HepG2 (cell line): Measurements from ENCODE around the gene CRYBA2. TPM values are rescaled to one million over a fixed set of nuclear protein-coding genes. Genes with fewer than 3 reads are reported as not detected.

Experiments
- ATAC-seq: fragments of 200-7000 bp; cut with Tn5 transposase; 3 replicates; pipeline ENCODE4 v1.9.1; 2020; ENCODE audit warnings: mild to moderate bottlenecking, moderate library complexity
- BruUV-seq: library from RNA; stranded (reverse); fragments of 400-500 nt; replicated peaks from 2 replicates; lab custom pipeline; 2021; lab: Mats Ljungman, UMichigan
- CTCF ChIA-PET: fragments of 300-600 bp; formaldehyde crosslinking; extraction: SDS; loops from one replicate; lab custom pipeline; 2021; ENCODE audit warnings: low total read pairs, inconsistent platforms, low intra/inter-chr PET ratio; lab: Yijun Ruan, JAX
- POLR2A ChIA-PET: fragments of 350-600 bp; sonication (Branson Sonifier 250); formaldehyde crosslinking; loops from one replicate; lab custom pipeline; 2020; ENCODE audit warnings: antibody characterized with exemption, inconsistent platforms; lab: Yijun Ruan, JAX
- DNase-seq: peaks from one replicate; pipeline ENCODE4 v3.0.0-alpha.2; 2015; ENCODE audit warnings: low spot score
- FAIRE-seq: peaks from 3 replicates; lab custom pipeline; 2011; peaks lifted over from hg19 to GRCh38; lab: Jason Lieb, UNC
- H2AFZ ChIP-seq: one replicate; pipeline ENCODE4 v1.6.1; 2011; ENCODE audit warnings: low read length, inconsistent platforms
- H3K27ac ChIP-seq: fragments of 300-600 bp; 3 replicates; pipeline ENCODE4 v1.8.0; 2011; ENCODE audit warnings: mixed run types, mild to moderate bottlenecking, mixed read lengths, low read length, inconsistent platforms; ENCODE audit not compliant: insufficient read depth; ENCODE audit errors: extremely low read length
- H3K27me3 ChIP-seq, 2 experiments: fragments of 200-600 bp in 1 of 2; 2 replicates in 1 of 2; 3 replicates in 1 of 2; pipeline versions ENCODE4 v1.6.0 to v1.8.0; 2011; ENCODE audit warnings: low read length in 2 of 2, mild to moderate bottlenecking in 2 of 2, moderate library complexity in 2 of 2, inconsistent platforms in 1 of 2; ENCODE audit not compliant: insufficient read depth in 2 of 2, control insufficient read depth in 1 of 2
- H3K36me3 ChIP-seq, 2 experiments: fragments of 200-600 bp in 1 of 2; replicated peaks in 1 of 2; 2 replicates in 1 of 2; 3 replicates in 1 of 2; pipeline versions ENCODE4 v1.5.1 to v1.8.0; 2011; ENCODE audit warnings: low read length in 2 of 2, inconsistent platforms in 1 of 2; ENCODE audit not compliant: insufficient read depth in 2 of 2, control insufficient read depth in 1 of 2
- H3K4me1 ChIP-seq: 2 replicates; pipeline ENCODE4 v1.5.1; 2012; ENCODE audit warnings: low read length, inconsistent platforms; ENCODE audit not compliant: insufficient read depth
- H3K4me2 ChIP-seq: 2 replicates; pipeline ENCODE4 v1.6.0; 2011; ENCODE audit warnings: low read depth, low read length, inconsistent platforms
- H3K4me3 ChIP-seq, 3 experiments: fragments of 200-600 bp in 1 of 3; sonication (generic), shearing (Covaris generic) in 1 of 3; replicated peaks in 1 of 3; 2 replicates each; pipeline ENCODE4 v1.5.1; 2011 to 2016; ENCODE audit warnings: low read length in 3 of 3, inconsistent platforms in 2 of 3, low read depth in 2 of 3, mild to moderate bottlenecking in 2 of 3, control low read depth in 1 of 3, mixed read lengths in 1 of 3; ENCODE audit not compliant: insufficient read depth in 1 of 3
- H3K79me2 ChIP-seq: one replicate; pipeline ENCODE4 v1.6.1; 2011; ENCODE audit warnings: low read length, inconsistent platforms; ENCODE audit not compliant: insufficient read depth
- H3K9ac ChIP-seq: 2 replicates; pipeline ENCODE4 v1.6.0; 2011; ENCODE audit warnings: mild to moderate bottlenecking, low read depth, low read length, inconsistent platforms; ENCODE audit not compliant: insufficient read depth
- H3K9me3 ChIP-seq: 2 replicates; pipeline ENCODE4 v1.5.1; 2012; ENCODE audit warnings: mild to moderate bottlenecking, low read length
- H4K20me1 ChIP-seq: 2 replicates; pipeline ENCODE4 v1.6.0; 2011; ENCODE audit warnings: inconsistent platforms, mild to moderate bottlenecking, low read length, moderate library complexity; ENCODE audit not compliant: insufficient read depth
- CREB3 ChIP-seq: sonication (generic); formaldehyde crosslinking; IDR thresholded peaks from 2 replicates; pipeline ENCODE4 v1.5.0; 2020; ENCODE audit warnings: missing genetic modification reagents
- FOXC1 ChIP-seq: sonication (generic); formaldehyde crosslinking; IDR thresholded peaks from 2 replicates; pipeline ENCODE4 v1.8.0; 2022; ENCODE audit warnings: mild to moderate bottlenecking, missing genetic modification reagents, borderline replicate concordance
- HNF1A ChIP-seq, 2 experiments: sonication (generic) in 1 of 2; formaldehyde crosslinking in 1 of 2; IDR thresholded peaks; 2 replicates each; pipeline versions ENCODE4 v1.4.0 to v1.6.1; 2016 to 2020; ENCODE audit warnings: borderline replicate concordance in 1 of 2, low read depth in 1 of 2, mild to moderate bottlenecking in 1 of 2, missing genetic modification reagents in 1 of 2
- LCORL ChIP-seq, 2 experiments: fragments of 450-650 bp in 1 of 2; sonication (generic) in 1 of 2; formaldehyde crosslinking in 1 of 2; IDR thresholded peaks; 2 replicates each; pipeline versions ENCODE4 v1.5.0 to v1.6.1; 2017 to 2020; ENCODE audit warnings: antibody characterized with exemption in 1 of 2, missing genetic modification reagents in 1 of 2
- PITX1 ChIP-seq: sonication (generic); formaldehyde crosslinking; IDR thresholded peaks from 2 replicates; pipeline ENCODE4 v1.5.1; 2020; ENCODE audit warnings: mild to moderate bottlenecking, missing genetic modification reagents
- SRY ChIP-seq: sonication (generic); formaldehyde crosslinking; IDR thresholded peaks from 2 replicates; pipeline ENCODE4 v1.8.0; 2022; ENCODE audit warnings: mild to moderate bottlenecking, missing genetic modification reagents
- TEAD2 ChIP-seq: sonication (generic); formaldehyde crosslinking; IDR thresholded peaks from 2 replicates; pipeline ENCODE4 v1.9.0; 2021; ENCODE audit warnings: missing genetic modification reagents
- ZBED4 ChIP-seq: sonication (generic); formaldehyde crosslinking; IDR thresholded peaks from 2 replicates; pipeline ENCODE4 v1.4.0; 2020; ENCODE audit warnings: missing genetic modification reagents, borderline replicate concordance
- ZBTB39 ChIP-seq: sonication (generic); formaldehyde crosslinking; IDR thresholded peaks from 2 replicates; pipeline ENCODE4 v1.5.0; 2020; ENCODE audit warnings: missing genetic modification reagents
- ZFP90 ChIP-seq: sonication (generic); formaldehyde crosslinking; IDR thresholded peaks from 2 replicates; pipeline ENCODE4 v1.8.0; 2022; ENCODE audit warnings: missing genetic modification reagents, mild to moderate bottlenecking, inconsistent platforms, borderline replicate concordance
- ZMYM2 ChIP-seq: sonication (generic); formaldehyde crosslinking; IDR thresholded peaks from 2 replicates; pipeline ENCODE4 v1.8.0; 2022; ENCODE audit warnings: mild to moderate bottlenecking, missing genetic modification reagents
- WGBS: methylation state at CpG from one replicate; pipeline ENCODE4 v1.1.6; 2017; ENCODE audit warnings: low lambda C conversion rate; 5-methylcytosine and 5-hydroxymethylcytosine counted together
- in situ Hi-C: cut with HindIII; loops from 2 replicates; pipeline ENCODE4 v1.10.0; 2017; ENCODE audit warnings: low pct_unique_long_range_greater_than_20kb; ENCODE audit not compliant: extremely low pct_ligation_motif_present
- intact Hi-C: fragments of 100-400 bp; cut with micrococcal nuclease; formaldehyde crosslinking; loops from one replicate; pipeline ENCODE4 v1.10.0; 2022; ENCODE audit not compliant: unreplicated experiment
- polyA plus RNA-seq, 8 experiments: library from polyadenylated mRNA; depleted of rRNA in 3 of 8; stranded (reverse) in 7 of 8; unstranded in 1 of 8; fragments of >200 nt; fragmentation: Illumina TruSeq in 4 of 8; extraction: Trizol in 4 of 8; gene quantifications; 2 replicates each; pipeline versions ENCODE4 v1.2.1 to v1.2.3, GENCODE V29; 2011 to 2016; ENCODE audit warnings: low read depth in 4 of 8, missing spikeins in 1 of 8, mixed read lengths in 1 of 8; ENCODE audit not compliant: insufficient read depth in 1 of 8
- total RNA-seq, 5 experiments: library from RNA; depleted of rRNA; stranded (reverse); fragments of >200 nt; fragmentation: Illumina TruSeq; extraction: Trizol; gene quantifications; 2 replicates each; pipeline ENCODE4 v1.2.3, GENCODE V29; 2016; ENCODE audit warnings: low read depth in 1 of 5

CRYBA2 gene
- total and polyA plus RNA-seq, 2 of the 13 experiments (the other 11 are each of a cell fraction or from before 2014, with no cell fraction given) = not detected

- TF ChIP-seq HNF1A (IDR thresholded peaks at IDR 0.05; ENCODE audit: low read depth) = no peak
- TF ChIP-seq HNF1A (CRISPR knock-in tag; IDR thresholded peaks at IDR 0.05; ENCODE audit: borderline replicate concordance) = no peak
- TF ChIP-seq SRY (CRISPR knock-in tag) = no peak
- no peak for TF ChIP-seq ZFP90 (CRISPR knock-in tag)
- TF ChIP-seq PITX1 (CRISPR knock-in tag) = no peak
Measured at GRCh38 chr2:218990052-218990451, 3.2 kb downstream of the CRYBA2 start (continued).

GRCh38 chr2:218988650-218989049, 4.6 kb downstream of the CRYBA2 start:
- H3K9ac ChIP-seq = no peak overlapping the region
- BruUV-seq = no TSS peak
- FAIRE-seq = no peak
- peaks cover 11% of the 10 kb centered on the region; the same call in 1 of the 2 replicates for H4K20me1 ChIP-seq
- no peak overlapping the region for H3K27ac ChIP-seq
- no peaks in the 10 kb centered on the region for H3K36me3 ChIP-seq
- in situ Hi-C loops = no loop called here
- no peak overlapping the region for H3K4me2 ChIP-seq
- ChIA-PET POLR2A (no interaction called here), CTCF (no interaction called here)
- no peaks in the 10 kb centered on the region for H3K9me3 ChIP-seq
- intact Hi-C loops = loop anchor here (10.0 kb wide), 1 partner anchor 124 kb away; no protein-coding TSS in a partner anchor
- DNase-seq = no peak
- H2AFZ ChIP-seq = no peak overlapping the region
- H3K79me2 ChIP-seq = no peaks in the 10 kb centered on the region
- no peak for ATAC-seq
- 24% methylated on average over 2 of the region's 2 CpGs for WGBS
- no peak overlapping the region for H3K4me3 ChIP-seq
- peaks cover 40 to 93% of the 10 kb centered on the region in 2 experiments for H3K27me3 ChIP-seq
- peaks cover 8% of the 10 kb centered on the region for H3K4me1 ChIP-seq
- no peak for TF ChIP-seq ZMYM2 (CRISPR knock-in tag)
- TF ChIP-seq FOXC1 (CRISPR knock-in tag) = no peak
- TF ChIP-seq ZBED4 (CRISPR knock-in tag) = no peak
- TF ChIP-seq CREB3 (CRISPR knock-in tag) = no peak
- no peak for TF ChIP-seq ZBTB39
- TF ChIP-seq TEAD2 = no peak
- no peak for TF ChIP-seq LCORL (IDR thresholded peaks at IDR 0.05)
- TF ChIP-seq LCORL (CRISPR knock-in tag; IDR thresholded peaks at IDR 0.05) = no peak
